Right cardiac atrium (tissue), 5 donors: Measurements from ENCODE around the gene RGS9. TPM values are rescaled to one million over a fixed set of nuclear protein-coding genes. Genes with fewer than 3 reads are reported as not detected.
A peak's percentile ranks its signal among the peaks of the same experiment; 100 is the strongest.
"Not testable (repeated sequence)": the region's sequence is repeated elsewhere in the genome, so short reads cannot be mapped to it uniquely, and the experiment has no call there.

Source experiments
- ATAC-seq, 2 donors: fragments of 200-7000 bp; cut with Tn5 transposase; one replicate each; pipeline versions ENCODE4 v1.8.0 to v1.9.1; 2020; ENCODE audit warnings: moderate library complexity in 2 of 2, mild to moderate bottlenecking in 1 of 2
- DNase-seq, 3 donors: peaks; one replicate each; pipeline ENCODE4 v3.0.0-alpha.2; 2020
- H3K27ac ChIP-seq: one replicate; pipeline ENCODE4 v1.5.1; 2013; ENCODE audit warnings: mild to moderate bottlenecking, low read length, control low read depth, moderate library complexity
- H3K27me3 ChIP-seq: one replicate; pipeline ENCODE4 v1.6.1; 2013; ENCODE audit not compliant: control insufficient read depth, insufficient read depth
- H3K4me1 ChIP-seq: one replicate; pipeline ENCODE4 v1.6.1; 2013; ENCODE audit warnings: low read length; ENCODE audit not compliant: control insufficient read depth, insufficient read depth
- H3K4me3 ChIP-seq: one replicate; pipeline ENCODE4 v1.5.1; 2013; ENCODE audit warnings: low read length, control low read depth
- H3K9me3 ChIP-seq: one replicate; pipeline ENCODE4 v1.6.1; 2013; ENCODE audit warnings: low read length; ENCODE audit not compliant: control insufficient read depth
- WGBS: extraction: QIAGEN DNeasy Blood & Tissue Kit; methylation state at CpG from one replicate; pipeline ENCODE4 v1.1.7; 2013; 5-methylcytosine and 5-hydroxymethylcytosine counted together
- intact Hi-C, 4 donors: fragments of 100-400 bp; cut with DNase I; formaldehyde crosslinking; loops; one replicate each; pipeline versions ENCODE4 v1.11.0 to v1.14.0; 2022 to 2023
- polyA plus RNA-seq: library from polyadenylated mRNA; stranded (reverse); fragments of 200-250 nt; gene quantifications from one replicate; pipeline ENCODE4 v1.2.3, GENCODE V29; 2013
- total RNA-seq, 4 donors: library from RNA; stranded (reverse); fragmentation: NEBNext Ultra II Directional; extraction: Animal tissue kit (Norgen Biotek cat#: 25700); gene quantifications; one replicate each; pipeline ENCODE4 v1.2.1, GENCODE V29; 2021
- donor health status: healthy with polysubstance abuse.
- donor health status: DM: no; HTN: yes; CAD: no.
- donor health status: DM: no; HTN: no; CAD: no.
- donor health status: DM: no; HTN: yes; CAD: no; lungs with severe emphysema.
- donor health status: DM: yes; HTN: yes; CAD: no.

The RGS9 gene
- total and polyA plus RNA-seq, 5 donors, result 4.2 to 15.1 (median 7.9) TPM

DNA sequence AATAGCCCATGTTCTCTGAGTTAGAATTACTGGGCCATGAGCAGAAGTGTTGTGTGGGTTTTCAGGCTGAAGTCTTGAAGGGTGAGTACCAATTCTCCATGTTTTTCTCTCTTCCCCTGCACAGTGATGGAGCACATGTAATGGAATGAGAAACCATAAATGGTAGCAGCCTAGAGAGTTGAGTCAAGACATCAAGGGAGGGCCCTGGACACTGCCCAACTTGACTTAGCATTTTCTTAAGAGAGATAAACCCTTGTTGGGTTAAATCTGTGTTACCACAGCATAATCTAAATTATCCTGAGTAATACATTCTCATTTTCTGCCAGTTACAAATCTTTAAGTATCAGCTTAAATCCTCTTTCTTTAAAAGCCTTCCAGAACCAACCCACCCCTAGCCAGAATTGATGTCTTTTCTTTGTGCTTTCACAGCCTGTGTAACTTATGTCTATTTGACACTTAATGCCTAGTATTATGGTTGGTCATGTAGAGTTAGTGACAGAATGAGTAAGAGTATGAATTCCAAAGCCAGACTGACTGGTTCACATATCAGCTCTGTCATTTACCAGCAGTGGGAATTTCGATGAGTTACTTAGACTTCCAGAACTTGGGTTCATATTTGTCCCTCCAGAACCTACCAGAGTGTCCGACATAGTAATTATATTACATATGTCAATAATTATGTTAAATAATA lies 27.0 kb upstream of the RGS9 start:
- 87% methylated on average over 2 of the region's 2 CpGs for whole genome bisulfite sequencing
- DNase-seq (no peak), ATAC-seq (no peak)
- H3K9me3 ChIP-seq, result no peaks in the 10 kb centered on the region
- peaks cover 3% of the 10 kb centered on the region for H3K4me1 ChIP-seq
- no peak overlapping the region for H3K27ac ChIP-seq
- H3K4me3 ChIP-seq, result no peak overlapping the region
- intact Hi-C loops, result loop anchor here in 2 of 4 donors (10.0 kb wide), 1 partner anchor 135 kb away; no protein-coding TSS in a partner anchor
- H3K27me3 ChIP-seq, result no peaks in the 10 kb centered on the region

DNA sequence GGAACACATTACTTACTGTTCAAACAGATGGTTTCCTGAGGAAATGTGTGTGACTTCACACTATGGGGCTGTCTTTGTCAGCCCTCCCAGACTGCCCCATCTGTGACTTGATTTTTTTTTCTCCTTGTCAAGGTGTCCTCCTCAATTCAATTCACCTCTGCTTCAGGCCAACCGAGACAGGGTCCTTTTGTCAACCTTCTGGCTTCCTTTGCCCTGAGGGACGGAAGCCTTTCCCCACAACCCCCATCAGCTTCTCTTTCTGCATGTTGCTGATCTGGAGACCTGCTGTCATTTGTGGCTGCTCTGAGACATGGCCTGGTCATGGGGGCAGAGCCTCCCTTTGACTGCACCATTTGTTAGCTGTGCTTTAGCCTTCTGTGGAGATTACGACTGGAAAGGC lies 21.3 kb upstream of the RGS9 start:
- intact Hi-C loops, result no loop called here
- Histone ChIP-seq H3K4me1 (no peaks in the 10 kb centered on the region), H3K9me3 (no peaks in the 10 kb centered on the region), H3K4me3 (no peak overlapping the region), H3K27ac (no peak overlapping the region), H3K27me3 (no peaks in the 10 kb centered on the region)
- 28% methylated on average over 3 of the region's 3 CpGs for WGBS
- ATAC-seq, result no peak
- DNase-seq, result no peak

DNA sequence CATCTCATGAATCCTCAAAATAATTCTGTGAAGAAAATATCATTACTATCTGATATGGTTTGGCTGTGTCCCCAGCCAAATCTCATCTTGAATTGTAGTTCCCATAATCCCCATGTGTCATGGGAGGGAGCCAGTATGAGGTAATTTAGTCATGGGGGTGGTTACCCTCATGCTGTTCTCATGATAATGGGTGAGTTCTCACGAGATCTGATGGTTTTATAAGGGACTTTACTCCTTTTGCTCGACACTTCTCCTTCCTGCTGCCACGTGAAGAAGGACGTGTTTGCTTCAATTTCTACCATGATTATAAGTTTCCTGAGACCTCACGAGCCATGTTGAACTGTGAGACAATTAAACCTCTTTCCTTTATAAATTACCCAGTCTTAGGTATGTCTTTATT lies 20.7 kb upstream of the RGS9 start:
- ATAC-seq, H3K27ac ChIP-seq, DNase-seq, H3K9me3 ChIP-seq, H3K4me1 ChIP-seq, H3K27me3 ChIP-seq, intact Hi-C loops, H3K4me3 ChIP-seq: not testable (repeated sequence)
- 44% methylated on average over 5 of the region's 5 CpGs for WGBS

DNA sequence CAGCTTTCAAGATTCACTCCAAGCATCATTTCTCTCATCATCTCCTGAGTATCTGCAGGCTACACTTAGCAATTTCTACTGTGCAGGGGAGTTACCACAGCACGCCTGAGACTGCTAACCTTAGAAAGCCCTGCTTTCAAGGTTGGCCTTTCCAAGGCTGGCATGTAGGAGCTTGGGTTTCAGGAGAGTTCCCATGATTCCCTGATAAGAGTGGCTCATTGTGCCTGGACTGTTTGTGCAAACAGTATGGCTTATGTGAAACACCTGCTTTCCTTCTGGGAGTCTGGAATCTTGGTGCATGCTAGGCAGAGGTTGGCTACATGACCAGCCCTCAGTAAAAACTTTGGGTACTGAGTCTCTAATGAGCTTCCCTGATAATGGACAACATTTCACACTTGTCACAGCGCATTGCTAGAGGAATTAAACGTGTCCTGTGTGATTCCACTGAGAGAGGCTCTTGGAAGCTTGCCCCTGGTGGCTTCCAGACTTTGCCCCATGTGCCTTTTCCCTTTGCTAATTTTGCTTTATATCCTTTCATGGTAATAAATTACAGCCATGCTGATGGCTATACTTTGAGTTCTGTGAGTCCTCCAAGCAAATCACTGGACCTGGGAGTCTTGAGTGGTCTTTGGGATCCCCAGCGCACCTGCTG lies 19.7 kb upstream of the RGS9 start:
- 79% methylated on average over 4 of the region's 4 CpGs for WGBS
- intact Hi-C loops, result no loop called here
- Histone ChIP-seq H3K27ac (no peak overlapping the region), H3K4me3 (no peak overlapping the region), H3K9me3 (no peaks in the 10 kb centered on the region), H3K4me1 (no peaks in the 10 kb centered on the region), H3K27me3 (no peaks in the 10 kb centered on the region)
- ATAC-seq, result no peak
- no peak for DNase-seq

DNA sequence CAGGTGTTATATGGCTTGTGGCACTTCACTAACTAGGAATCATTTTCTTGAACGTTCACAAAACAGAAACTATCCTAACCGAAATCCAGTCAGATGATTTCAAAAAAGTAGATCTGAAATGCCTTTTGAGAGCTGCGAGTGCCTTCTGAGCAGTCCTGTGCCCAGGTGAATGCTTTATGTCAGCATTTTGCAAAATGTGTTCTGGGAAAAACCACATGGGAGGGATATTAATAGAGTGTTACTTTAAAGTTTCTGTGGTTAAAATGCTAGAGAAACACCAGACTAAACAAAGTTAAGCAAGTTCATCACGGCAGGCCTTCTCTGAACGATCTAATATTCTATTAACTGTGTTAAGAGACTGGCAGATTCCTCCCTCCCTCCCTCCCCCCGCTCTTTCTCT lies 15.8 kb upstream of the RGS9 start:
- no peak for ATAC-seq
- DNase-seq, result no peak
- intact Hi-C loops, result no loop called here
- peaks cover 1% of the 10 kb centered on the region for H3K4me1 ChIP-seq
- WGBS, result 48% methylated on average over 6 of the region's 6 CpGs
- no peaks in the 10 kb centered on the region for H3K9me3 ChIP-seq
- no peak overlapping the region for H3K4me3 ChIP-seq
- no peaks in the 10 kb centered on the region for H3K27me3 ChIP-seq
- H3K27ac ChIP-seq, result no peak overlapping the region

DNA sequence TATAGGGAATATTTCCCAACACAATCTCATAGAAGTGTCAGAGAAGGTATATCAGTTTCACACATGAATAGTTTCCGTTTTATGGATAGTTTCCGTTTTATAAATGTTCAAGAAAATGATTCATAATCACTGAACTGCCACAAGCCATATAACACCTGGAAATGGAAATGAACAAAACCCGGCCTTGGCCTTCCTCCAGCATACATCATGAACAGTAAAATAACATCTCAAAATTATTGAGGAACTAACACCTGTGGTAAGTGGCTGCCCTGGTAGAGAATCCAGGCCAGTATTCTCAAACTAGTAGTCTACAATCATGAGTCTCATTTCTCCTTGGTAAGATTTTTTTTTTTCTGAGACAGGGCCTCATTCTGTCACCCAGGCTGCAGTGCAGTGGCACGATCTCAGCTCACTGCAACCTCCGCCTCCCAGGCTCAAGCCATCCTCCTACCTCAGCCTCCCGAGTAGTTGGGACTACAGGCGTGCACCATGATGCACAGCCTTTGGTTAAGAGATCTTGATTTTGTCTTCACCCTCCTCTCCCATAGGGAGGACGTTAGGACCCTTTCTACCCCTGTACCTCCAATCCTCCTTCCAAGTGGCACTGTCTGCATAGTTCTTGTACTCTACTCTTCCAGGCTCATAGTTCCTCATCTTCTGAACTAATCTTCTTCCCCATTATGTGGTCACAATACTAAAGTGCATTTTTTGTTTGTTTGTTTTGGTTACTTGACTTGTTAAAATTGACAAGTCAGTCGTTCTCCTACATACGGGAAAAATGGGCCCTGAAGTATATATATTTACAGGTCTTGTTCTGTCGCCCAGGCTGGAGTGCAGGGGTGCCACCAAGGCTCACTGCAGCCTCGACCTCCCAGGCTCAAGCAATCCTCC lies 15.0 kb upstream of the RGS9 start:
- no peak for ATAC-seq
- Histone ChIP-seq H3K27me3 (no peaks in the 10 kb centered on the region), H3K27ac (no peak overlapping the region), H3K9me3 (no peaks in the 10 kb centered on the region), H3K4me1 (peaks cover 1% of the 10 kb centered on the region), H3K4me3 (peak overlapping the region; percentile 99)
- intact Hi-C loops, result loop anchor here in 1 of 4 donors (2.0 kb wide), 1 partner anchor 21 kb away; no protein-coding TSS in a partner anchor
- WGBS, result 77% methylated on average over 12 of the region's 12 CpGs
- DNase-seq, result no peak

DNA sequence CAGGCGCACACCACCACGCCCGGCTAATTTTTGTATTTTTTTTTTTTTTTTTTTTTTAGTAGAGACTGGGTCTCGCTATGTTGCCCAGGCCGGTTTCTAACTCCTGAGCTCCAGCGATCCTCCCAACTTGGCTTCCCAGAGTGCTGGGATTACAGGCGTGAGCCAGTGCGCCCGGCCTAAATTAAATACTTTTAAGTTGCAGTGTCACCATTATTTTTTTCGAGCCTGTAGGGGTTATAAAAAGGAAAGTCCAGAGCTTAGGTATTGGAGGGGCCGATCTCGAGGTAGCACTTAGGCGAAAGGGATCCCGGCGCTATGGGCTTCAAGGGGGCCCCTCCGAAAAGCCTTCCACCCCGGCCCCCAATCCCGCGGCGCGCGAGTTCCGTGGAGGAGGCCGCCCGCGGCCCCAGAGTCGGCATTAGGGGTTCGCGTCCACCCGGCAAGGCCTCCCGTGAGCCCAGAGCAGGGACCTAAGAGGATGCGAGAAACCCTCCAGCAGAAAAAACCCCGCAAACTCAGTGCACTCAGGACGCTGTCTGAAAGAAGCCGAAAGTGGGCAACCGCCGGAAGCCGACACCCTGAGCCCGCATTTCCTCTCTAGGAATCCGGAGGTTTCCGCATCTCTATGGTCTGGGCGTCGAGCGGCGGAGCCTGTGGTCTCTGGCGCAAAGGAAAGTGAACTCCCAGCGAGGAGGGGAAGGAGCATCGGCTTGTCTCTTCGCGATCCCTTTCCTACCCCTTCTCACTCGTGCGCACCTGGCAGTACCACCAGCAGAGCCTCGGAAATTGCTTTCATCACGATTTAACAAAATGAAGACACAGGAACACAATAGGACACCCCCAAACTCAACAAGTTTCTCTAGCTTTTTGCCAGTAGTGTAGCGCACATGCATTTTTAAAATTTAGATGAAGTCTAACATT lies 14.1 kb upstream of the RGS9 start:
- intact Hi-C loops, result loop anchor here in 1 of 4 donors (2.0 kb wide), 1 partner anchor 22 kb away; no protein-coding TSS in a partner anchor

DNA sequence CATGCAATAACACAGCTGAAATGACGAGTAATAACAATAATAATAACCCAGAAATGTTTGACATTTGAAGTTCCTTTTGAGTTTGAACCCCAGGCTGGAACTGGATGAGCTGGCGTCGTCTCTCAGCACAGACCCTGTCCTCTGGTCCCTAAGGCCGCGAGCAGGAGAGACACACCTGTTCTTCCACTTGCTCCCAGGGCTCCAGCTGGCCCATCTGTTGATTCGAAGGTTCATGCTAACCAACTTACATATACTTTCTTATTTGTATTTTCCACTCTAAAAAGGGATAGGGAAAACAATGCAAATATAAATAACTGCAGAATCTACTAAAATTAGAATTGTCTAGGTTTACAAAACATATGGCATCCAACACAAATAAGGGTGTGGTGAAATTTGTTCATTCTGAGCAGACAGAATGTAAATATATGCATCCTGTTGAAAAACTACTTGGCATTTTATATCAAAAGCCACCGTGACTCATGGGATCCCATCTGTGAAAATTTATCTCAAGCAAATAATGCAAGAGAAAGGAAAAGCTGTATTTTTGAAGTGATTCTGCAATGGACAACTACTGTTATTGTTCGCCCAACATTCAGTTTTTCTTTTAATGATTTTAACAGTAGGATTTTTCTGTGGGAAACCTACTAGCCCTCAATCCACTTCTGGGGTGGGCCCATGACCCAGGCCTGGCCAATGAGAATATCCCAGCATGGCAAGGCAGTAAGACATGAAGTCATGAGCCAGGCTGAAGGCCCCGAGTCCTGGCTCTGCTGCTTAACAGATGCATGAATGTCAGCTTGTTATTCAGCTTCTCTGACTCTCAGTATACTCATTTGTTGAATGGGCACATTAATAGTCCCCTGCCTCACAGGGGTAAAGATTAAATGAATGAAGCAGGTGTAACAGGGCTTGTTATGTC lies 13.2 kb upstream of the RGS9 start:
- ATAC-seq (no peak), DNase-seq (no peak)
- Histone ChIP-seq H3K4me3 (peak overlapping the region; percentile 99), H3K9me3 (no peaks in the 10 kb centered on the region), H3K27ac (no peak overlapping the region), H3K27me3 (no peaks in the 10 kb centered on the region), H3K4me1 (peaks cover 1% of the 10 kb centered on the region)
- WGBS, result 75% methylated on average over 9 of the region's 9 CpGs
- intact Hi-C loops, result loop anchor here in 1 of 4 donors (2.0 kb wide), 1 partner anchor 23 kb away; no protein-coding TSS in a partner anchor

More for the DNA sequence above, 14.1 kb upstream of the RGS9 start:
- no peaks in the 10 kb centered on the region for H3K9me3 ChIP-seq
- DNase-seq (peak; percentile 84 to 91 (median 91)), ATAC-seq (peak; percentile 89 to 96)
- no peaks in the 10 kb centered on the region for H3K27me3 ChIP-seq
- peak overlapping the region; percentile 99 for H3K4me3 ChIP-seq
- 8% methylated on average over 54 of the region's 55 CpGs for WGBS
- peaks cover 1% of the 10 kb centered on the region for H3K4me1 ChIP-seq
- peak overlapping the region; percentile 95 for H3K27ac ChIP-seq

DNA sequence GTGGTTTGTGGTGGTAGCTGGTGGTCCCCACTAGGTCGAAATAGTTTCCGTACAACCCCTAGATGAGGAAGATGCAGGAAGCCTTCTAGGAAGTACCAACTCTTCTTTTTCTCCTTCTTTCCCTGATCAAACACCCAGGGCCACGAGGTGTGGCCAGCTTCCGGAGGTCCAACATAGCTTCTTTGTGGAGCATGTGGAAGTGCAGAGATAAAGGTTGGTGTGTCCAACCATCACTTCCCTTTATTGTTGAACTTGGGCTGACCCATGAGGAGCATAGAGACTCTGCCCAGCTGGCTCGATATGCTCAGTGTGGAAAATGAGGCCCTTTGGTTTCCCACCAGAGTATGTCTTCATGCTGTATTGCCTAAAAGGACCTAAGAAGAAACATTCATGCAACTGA lies 6.3 kb upstream of the RGS9 start:
- ATAC-seq, result peak; percentile 47 to 83
- intact Hi-C loops, result no loop called here
- H3K27ac ChIP-seq, result no peak overlapping the region
- DNase-seq, result no peak
- no peak overlapping the region for H3K4me3 ChIP-seq
- no peaks in the 10 kb centered on the region for H3K9me3 ChIP-seq
- no peaks in the 10 kb centered on the region for H3K27me3 ChIP-seq
- no peaks in the 10 kb centered on the region for H3K4me1 ChIP-seq
- 46% methylated on average over 5 of the region's 5 CpGs for WGBS
